ENCODE results near the gene LHFPL2.
A peak's percentile ranks its signal among the peaks of the same experiment; 100 is the strongest.

Gene LHFPL2

DNA sequence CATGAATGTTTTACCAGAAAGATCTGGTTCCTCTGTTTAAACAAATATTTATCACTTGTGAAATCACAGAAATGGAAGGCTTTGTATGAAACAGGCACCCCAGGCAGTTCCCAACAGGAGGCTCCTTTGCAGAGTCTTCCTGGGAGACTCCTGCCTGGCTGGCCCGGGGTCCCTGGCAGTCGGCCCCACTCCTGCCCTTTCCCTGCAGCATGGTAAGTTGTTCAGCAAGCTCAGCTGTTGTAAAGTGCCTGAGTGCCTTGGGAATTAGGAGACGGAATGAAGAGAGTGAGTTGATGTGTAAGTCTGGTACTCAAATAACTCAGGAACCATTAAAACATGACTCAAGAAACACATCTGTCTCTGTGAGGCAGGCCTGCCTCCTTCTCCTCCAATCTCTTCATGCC is 17.5 kb upstream of the LHFPL2 start:
- no peak for DNase-seq

DNA sequence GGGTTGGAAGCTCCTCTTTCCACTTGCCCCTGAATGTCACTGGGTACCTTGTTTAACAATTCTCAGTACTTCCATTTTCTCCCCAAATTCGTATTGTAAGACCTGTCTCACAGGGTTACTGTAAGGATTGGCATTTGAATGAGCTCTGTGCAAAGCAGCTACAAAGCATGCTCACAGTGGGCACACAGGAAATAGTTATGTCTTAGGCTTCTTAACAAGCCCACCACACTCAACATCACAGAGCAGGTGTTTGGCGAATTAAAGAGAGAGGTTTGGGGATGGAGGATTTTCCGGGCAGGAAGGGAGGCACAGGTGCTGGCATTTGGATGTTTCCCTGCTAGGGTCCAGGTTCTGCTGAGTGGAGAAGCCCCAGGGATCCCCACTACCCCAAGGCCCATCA is 17.0 kb upstream of the LHFPL2 start:
- DNase-seq = no peak

- no peak for DNase-seq
Measured at GRCh38 chr5:78662323-78662722, 13.8 kb upstream of the LHFPL2 start.

DNA sequence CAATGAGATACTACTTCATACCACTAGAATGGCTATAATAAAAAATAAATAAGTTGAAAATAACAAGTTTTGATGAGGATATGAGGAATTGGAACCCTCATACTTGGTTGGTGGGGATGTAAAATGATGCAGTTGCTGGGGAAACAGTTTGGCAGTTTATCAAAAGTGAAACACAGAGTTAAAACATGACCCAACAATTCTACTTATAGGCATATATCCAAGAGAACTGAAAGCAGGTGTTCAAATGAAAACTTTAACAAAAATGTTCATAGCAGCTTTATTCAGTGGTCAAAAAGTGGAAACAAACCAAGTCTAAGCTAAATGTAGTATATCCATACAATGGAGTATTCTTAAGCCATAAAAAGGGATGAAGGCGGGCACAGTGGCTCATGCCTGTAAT is 13.1 kb upstream of the LHFPL2 start:
- DNase-seq = no peak

DNA sequence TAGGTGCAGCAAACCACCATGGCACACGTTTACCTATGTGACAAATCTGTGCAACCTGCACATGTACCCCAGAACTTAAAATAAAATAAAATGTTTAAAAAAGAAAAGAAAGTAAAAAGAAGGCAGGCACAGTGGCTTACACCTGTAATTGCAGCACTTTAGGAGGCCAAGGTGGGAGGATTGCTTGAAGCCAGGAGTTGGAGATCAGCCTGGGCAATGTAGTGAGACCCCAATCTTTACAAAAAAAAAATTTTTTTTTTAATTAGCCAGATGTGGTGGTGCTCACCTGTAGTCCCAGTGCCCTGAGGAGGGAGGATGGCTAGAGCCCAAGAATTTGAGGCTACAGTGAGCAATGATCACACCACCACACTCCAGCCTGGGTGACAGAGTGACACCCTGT is 12.5 kb upstream of the LHFPL2 start:
- no peak for DNase-seq

GRCh38 chr5:78660401-78660800 is 11.8 kb upstream of the LHFPL2 start:
- no peak for DNase-seq

DNA sequence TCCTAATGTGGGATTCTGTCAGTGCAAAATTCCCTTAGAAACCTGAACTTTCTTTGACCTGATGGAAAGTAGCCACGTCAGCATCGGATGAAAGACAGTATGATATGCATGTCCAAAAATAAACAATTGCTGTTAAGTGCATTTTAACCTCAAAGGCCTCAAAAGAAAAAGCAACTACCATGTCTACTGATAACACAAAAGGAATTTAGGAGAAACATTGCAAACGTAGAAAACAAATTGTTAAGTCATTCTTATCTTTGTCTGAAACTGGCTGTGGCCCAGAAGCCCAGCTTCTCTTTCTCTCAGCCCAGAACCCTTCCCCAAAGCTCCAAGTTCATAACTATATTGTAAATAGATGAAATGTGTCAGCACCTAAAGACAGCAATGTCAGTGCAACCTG is 11.1 kb upstream of the LHFPL2 start:
- no peak for DNase-seq

DNA sequence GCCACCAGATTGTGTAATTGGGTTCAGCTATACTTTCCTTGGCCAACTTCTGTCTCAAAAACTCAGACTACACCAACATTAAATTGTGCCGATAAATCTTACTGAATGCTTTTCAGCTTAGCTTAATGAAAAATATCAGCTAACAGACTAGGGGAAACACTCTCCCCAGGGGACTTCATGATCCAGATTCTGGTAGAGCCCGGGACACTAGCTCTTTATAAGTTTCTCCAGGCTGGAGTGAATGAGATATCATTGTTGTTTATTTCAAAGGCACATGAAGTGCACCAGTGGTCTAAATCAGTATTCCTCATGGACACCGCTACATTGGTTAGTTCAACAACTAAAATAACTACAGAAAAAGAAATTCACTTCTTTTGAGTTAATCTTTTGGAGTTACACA is 10.5 kb upstream of the LHFPL2 start:
- no peak for DNase-seq

- no peak for DNase-seq
Measured at GRCh38 chr5:78657201-78657600, 8.6 kb upstream of the LHFPL2 start.

DNA sequence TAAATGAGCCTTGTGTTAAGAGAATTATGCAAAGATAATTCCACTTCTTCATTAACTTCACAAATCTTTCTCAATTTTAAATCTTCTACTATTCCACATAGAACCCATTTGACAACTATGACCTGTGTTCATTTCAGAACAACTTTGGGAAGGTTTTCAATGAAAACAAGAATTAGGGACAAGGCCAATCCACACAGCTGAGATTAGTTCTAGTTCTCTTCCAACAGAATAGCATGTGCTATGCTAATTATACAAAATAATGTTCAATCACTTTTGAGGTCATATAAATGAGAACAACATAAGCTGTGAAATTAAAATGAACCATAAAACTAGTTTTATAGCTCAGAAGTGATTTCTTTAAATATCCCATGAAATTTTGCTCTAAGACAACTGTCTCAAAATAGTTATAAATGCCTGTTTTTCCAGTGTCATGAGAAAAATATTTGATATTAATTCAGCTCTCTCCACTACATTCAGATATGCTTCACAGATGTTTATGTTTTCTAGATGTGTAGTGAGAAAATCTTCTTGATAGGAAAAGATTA is 7.2 kb upstream of the LHFPL2 start:
- no peak for DNase-seq

DNA sequence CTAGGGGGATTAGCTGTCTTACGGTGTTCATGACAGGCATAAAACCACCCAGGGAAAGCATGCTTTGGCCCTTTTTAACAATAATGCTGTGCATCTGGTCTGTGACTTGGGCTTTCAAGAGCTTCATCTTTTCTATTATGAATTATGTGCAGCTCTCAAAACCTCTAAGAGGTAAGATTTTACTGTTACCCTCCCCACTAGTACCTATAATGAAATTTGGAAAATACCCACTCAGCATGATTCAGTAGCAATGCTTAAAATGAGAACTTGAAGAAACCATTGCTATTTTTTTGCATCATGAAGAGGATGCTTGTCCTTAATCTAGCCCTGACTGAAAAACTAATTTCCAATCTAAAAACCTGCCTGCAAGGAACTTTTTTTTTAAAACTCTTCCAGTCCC is 5.8 kb upstream of the LHFPL2 start:
- DNase-seq = no peak

DNA sequence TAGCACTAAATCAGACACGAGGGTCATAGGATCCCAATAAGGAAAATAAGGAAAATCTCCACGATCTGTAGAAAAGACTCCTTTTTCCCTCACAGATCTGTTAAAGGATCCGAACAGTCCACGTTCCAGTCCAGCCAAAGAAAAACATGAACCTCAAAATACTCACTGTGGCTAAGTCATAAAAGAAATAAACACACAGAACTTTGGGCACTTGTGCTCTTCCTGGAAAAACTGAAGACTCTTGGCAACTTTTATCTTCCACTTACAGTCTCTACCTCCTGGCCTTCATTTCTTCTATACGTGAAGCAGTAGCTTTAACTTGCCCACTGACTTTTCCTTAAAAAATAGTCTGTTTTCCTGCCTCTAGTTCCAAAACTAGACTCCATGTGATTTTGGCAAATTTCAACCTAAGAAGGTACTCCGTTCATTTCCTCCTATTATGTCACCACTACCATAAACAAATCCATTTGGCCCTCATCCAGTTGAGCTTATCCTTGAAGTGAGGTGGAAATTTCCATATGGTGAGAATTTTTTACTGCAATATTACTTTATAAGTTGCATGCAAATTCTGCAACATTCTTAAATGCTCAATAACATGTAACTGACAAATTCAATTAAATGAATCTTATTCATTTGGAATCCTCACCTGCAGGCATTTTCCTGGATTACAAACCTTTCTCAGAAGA is 5.3 kb upstream of the LHFPL2 start:
- DNase-seq = no peak

GRCh38 chr5:78653031-78653430 is 4.5 kb upstream of the LHFPL2 start:
- no peak for DNase-seq

DNA sequence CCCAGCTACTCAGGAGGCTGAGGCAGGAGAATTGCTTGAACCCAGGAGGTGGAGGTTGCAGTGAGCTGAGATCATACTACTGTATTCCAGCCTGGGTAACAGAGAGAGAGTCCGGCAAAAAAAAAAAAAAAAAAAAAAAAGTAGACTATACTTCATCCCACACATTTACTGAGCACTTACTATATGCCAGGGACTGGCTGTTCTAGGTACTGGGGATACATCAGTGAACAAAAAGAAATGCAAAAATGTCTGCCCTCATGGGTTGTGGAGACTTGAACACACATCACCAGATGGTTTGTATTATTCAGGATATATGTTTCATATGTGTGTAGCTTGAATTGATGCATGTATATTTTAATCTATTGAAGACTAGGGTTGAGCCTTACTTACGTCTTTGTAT is 2.9 kb upstream of the LHFPL2 start:
- DNase-seq = no peak

DNA sequence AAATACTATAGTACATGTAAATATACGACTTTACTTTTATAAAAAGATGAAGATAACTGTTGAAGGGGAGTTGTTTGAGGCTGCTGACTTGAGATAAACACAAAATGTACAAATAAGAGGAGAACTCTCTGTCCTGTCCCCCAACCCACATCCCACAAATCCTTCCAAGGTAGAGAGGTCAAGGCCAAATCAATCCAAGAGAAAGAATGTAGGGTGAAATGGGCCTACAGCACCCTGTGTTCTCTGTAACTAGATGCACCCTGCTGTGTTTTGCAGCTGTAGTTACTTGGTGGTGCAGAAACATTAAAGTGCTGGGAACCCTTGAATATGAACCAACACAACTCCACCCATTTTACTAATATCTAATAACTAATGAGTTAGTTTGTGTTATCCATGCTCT is 2.0 kb upstream of the LHFPL2 start:
- DNase-seq = no peak

- no peak for DNase-seq
Measured at GRCh38 chr5:78649861-78650496, 1.4 kb upstream of the LHFPL2 start.

GRCh38 chr5:78649211-78649695 is 681 bp upstream of the LHFPL2 start:
- no peak for DNase-seq

- peak; percentile 55 for DNase-seq
Measured at GRCh38 chr5:78647838-78648358, 674 bp downstream of the LHFPL2 start.

DNA sequence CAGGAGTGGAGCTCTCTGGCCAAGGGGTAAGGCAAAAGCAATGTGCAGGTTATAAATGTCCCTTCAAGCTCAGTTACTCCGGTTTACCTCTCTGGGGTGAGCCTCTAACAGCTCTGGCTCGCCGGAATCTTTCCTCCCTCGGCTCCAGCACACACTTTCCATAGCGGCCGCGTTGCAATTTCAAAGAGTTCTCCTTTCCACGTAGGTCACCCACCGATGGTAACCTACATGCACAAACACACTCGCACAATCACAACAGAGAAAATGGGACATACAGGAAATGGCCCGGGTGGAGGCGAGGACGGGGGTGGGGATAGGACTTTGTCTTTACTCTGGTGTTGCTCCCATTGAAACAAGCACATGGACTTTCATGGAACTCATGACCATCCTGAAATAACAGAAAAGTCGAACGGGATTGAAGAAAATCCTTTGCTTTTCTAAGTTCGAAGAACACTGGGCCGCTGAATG is 1.2 kb downstream of the LHFPL2 start:
- no peak for DNase-seq

- DNase-seq = no peak
Measured at GRCh38 chr5:78644741-78645300, 3.8 kb downstream of the LHFPL2 start.

- no peak for DNase-seq
Measured at GRCh38 chr5:78644129-78644528, 4.4 kb downstream of the LHFPL2 start.

DNA sequence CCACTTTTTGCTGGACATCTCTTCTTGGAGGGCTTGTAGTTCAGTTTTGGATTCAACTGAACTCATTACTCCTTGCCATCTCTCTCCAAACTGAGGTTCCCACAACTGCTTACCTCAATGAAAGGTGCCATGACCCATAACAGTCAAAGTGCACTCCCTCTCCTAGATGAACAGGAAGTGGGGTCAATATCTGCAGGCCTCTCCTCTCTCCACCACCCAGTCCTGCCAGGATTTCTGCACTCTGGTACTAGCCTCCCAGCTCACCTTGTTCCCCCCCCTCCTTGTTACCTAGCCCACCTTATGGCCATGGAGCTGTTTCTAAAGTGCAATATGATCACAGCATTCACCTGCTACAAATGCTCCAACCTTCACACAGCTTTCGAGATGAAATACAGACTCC is 5.9 kb downstream of the LHFPL2 start:
- no peak for DNase-seq

- DNase-seq = no peak
Measured at GRCh38 chr5:78640662-78641474, 7.7 kb downstream of the LHFPL2 start.

Data from NCI-H345 (cell line).